OCI-LY1 (cell line): ENCODE data around the gene KIAA0232.

ENCODE experiments used
- CTCF ChIP-seq: fragments of 200-600 bp; sonication (generic), shearing (Covaris generic); IDR thresholded peaks from 2 replicates; pipeline ENCODE4 v1.5.1; 2017; ENCODE audit warnings: mild to moderate bottlenecking, antibody characterized with exemption, low read length, moderate library complexity, mixed read lengths
- EZH2 ChIP-seq: fragments of 200-600 bp; sonication (generic), shearing (Covaris generic); IDR thresholded peaks from 2 replicates; pipeline ENCODE4 v1.8.0; 2017; ENCODE audit warnings: borderline replicate concordance, mixed run types, mild to moderate bottlenecking, antibody characterized with exemption, low read length, moderate library complexity, mixed read lengths

- no peak for TF ChIP-seq CTCF
- TF ChIP-seq EZH2: no peak
Observed at GRCh38 chr4:6932475-6932874, 149.9 kb downstream of the KIAA0232 start.
